SW480 (cell line): ENCODE results near the gene SLC25A45.
"Not testable (repeated sequence)": the region's sequence is repeated elsewhere in the genome, so short reads cannot be mapped to it uniquely, and the experiment has no call there.

Source experiments
- DNase-seq: peaks from one replicate; pipeline ENCODE4 v3.0.0-alpha.2; 2016; ENCODE audit warnings: low spot score

The SLC25A45 gene

GRCh38 chr11:65362966-65363365 is 19.5 kb downstream of the SLC25A45 start:
- no peak for DNase-seq

GRCh38 chr11:65362320-65362931 is 20.0 kb downstream of the SLC25A45 start:
- no peak for DNase-seq

GRCh38 chr11:65357856-65358356 is 24.5 kb downstream of the SLC25A45 start:
- no peak for DNase-seq

GRCh38 chr11:65356394-65356972 is 26.0 kb downstream of the SLC25A45 start:
- no peak for DNase-seq

- no peak for DNase-seq
Measured at GRCh38 chr11:65355776-65356393, 26.6 kb downstream of the SLC25A45 start.

GRCh38 chr11:65355013-65355775 is 27.3 kb downstream of the SLC25A45 start:
- no peak for DNase-seq

GRCh38 chr11:65354265-65355012 is 28.0 kb downstream of the SLC25A45 start, which contains the start of gene TIGD3:
TSS of gene TIGD3 (plus strand) at chr11:65354751. CDS start at chr11:65355809, 1,058 bp downstream.
- peak; percentile 94 for DNase-seq

- no peak for DNase-seq
Measured at GRCh38 chr11:65353900-65354264, 28.6 kb downstream of the SLC25A45 start.

- DNase-seq, result no peak
Measured at GRCh38 chr11:65353376-65353775, 29.1 kb downstream of the SLC25A45 start.

GRCh38 chr11:65352783-65353182 is 29.7 kb downstream of the SLC25A45 start:
- no peak for DNase-seq

GRCh38 chr11:65351511-65351910 is 30.9 kb downstream of the SLC25A45 start:
- DNase-seq, result no peak

- no peak for DNase-seq
Measured at GRCh38 chr11:65341856-65342255, 40.6 kb downstream of the SLC25A45 start.

GRCh38 chr11:65340226-65340625 is 42.2 kb downstream of the SLC25A45 start:
- DNase-seq, result no peak

GRCh38 chr11:65338676-65339075 is 43.8 kb downstream of the SLC25A45 start:
- no peak for DNase-seq

- no peak for DNase-seq
Measured at GRCh38 chr11:65334696-65335295, 47.6 kb downstream of the SLC25A45 start.

- DNase-seq, result not testable (repeated sequence)
Measured at GRCh38 chr11:65332591-65332990, 49.9 kb downstream of the SLC25A45 start.

GRCh38 chr11:65330544-65330943 is 51.9 kb downstream of the SLC25A45 start:
- DNase-seq, result no peak

- DNase-seq, result peak; percentile 87
Measured at GRCh38 chr11:65329944-65330403, 52.5 kb downstream of the SLC25A45 start.

GRCh38 chr11:65329478-65329877 is 53.0 kb downstream of the SLC25A45 start:
- DNase-seq, result no peak

GRCh38 chr11:65327021-65327420 is 55.4 kb downstream of the SLC25A45 start:
- DNase-seq, result no peak

GRCh38 chr11:65325435-65325834 is 57.0 kb downstream of the SLC25A45 start:
- DNase-seq, result no peak
